HepG2 (cell line): ENCODE data around the gene NEU4.
"Not testable (repeated sequence)": the region's sequence is repeated elsewhere in the genome, so short reads cannot be mapped to it uniquely, and the experiment has no call there.

Experiments used
- CTCF ChIP-seq: sonication (generic); formaldehyde crosslinking; IDR thresholded peaks from 2 replicates; pipeline ENCODE4 v1.5.0; 2020; ENCODE audit warnings: mild to moderate bottlenecking, missing genetic modification reagents, moderate library complexity
- FOXM1 ChIP-seq: sonication (generic); formaldehyde crosslinking; IDR thresholded peaks from 2 replicates; pipeline ENCODE4 v1.5.0; 2020; ENCODE audit warnings: missing genetic modification reagents
- KLF13 ChIP-seq: sonication (generic); formaldehyde crosslinking; IDR thresholded peaks from 2 replicates; pipeline ENCODE4 v1.4.0; 2020; ENCODE audit warnings: mild to moderate bottlenecking, missing genetic modification reagents
- SCMH1 ChIP-seq: sonication (generic); formaldehyde crosslinking; IDR thresholded peaks from 2 replicates; pipeline ENCODE4 v1.9.0; 2021; ENCODE audit warnings: missing genetic modification reagents, mild to moderate bottlenecking, borderline replicate concordance
- ZNF121 ChIP-seq: sonication (generic); formaldehyde crosslinking; IDR thresholded peaks from 2 replicates; pipeline ENCODE4 v1.5.0; 2020; ENCODE audit warnings: mild to moderate bottlenecking, missing genetic modification reagents
- TF ChIP-seq, protein P1 (sequence below): IDR thresholded peaks from 2 replicates; pipeline ENCODE4 v1.6.1; 2016

GRCh38 chr2:241782053-241782452 lies 26.9 kb upstream of the NEU4 start:
- TF ChIP-seq, protein P1, sequence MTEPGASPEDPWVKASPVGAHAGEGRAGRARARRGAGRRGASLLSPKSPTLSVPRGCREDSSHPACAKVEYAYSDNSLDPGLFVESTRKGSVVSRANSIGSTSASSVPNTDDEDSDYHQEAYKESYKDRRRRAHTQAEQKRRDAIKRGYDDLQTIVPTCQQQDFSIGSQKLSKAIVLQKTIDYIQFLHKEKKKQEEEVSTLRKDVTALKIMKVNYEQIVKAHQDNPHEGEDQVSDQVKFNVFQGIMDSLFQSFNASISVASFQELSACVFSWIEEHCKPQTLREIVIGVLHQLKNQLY (CRISPR knock-in tag): not testable (repeated sequence)
- not testable (repeated sequence) for TF ChIP-seq CTCF (CRISPR knock-in tag); KLF13; SCMH1 (CRISPR knock-in tag); FOXM1; ZNF121
